HG03354 (cell line): ENCODE data around the gene PAQR6.

Experiments
- ATAC-seq: cut with Tn5 transposase; IDR thresholded peaks from one replicate; pipeline ENCODE4 v1.9.1; 2021; ENCODE audit warnings: mild to moderate bottlenecking; ENCODE audit not compliant: unreplicated experiment, poor library complexity, severe bottlenecking

Gene PAQR6

DNA sequence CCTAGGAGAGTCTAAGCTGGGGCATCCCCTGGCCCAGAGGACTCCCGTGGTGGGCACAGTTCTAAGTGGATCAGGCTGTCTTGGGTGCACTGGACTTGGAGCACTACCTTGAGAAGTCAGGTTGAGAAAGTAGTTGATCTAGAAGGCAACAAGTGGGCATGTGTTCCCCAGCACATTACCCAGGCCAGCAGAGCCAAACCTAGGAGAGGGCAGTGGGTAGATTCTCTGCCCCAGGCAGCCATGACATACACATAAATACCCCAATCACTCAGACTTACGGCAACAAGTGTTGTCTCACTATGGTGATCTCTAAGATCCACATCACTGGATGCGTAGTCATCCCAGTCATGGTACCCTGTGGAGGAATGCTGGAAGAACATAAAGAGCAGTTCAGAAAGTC lies 36.6 kb downstream of the PAQR6 start:
- no peak for ATAC-seq

DNA sequence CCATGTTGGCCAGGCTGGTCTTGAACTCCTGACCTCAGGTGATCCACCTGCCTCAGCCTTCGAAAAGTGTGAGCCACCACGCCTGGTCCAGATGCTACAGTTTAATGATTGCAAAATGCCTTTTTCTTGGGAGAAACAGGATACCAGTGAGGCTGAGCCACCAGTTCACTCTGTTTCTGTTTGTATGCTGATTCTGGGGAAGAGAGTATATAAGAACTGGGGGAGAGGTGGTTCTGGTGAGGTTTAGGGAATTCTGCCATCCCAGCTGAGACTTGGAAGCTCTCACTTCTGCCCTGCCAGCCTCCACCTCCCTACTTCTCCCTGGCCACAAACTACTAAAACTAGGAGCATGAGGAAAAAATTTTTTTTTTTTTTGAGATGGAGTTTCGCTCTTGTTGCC lies 43.2 kb downstream of the PAQR6 start:
- ATAC-seq: no peak

DNA sequence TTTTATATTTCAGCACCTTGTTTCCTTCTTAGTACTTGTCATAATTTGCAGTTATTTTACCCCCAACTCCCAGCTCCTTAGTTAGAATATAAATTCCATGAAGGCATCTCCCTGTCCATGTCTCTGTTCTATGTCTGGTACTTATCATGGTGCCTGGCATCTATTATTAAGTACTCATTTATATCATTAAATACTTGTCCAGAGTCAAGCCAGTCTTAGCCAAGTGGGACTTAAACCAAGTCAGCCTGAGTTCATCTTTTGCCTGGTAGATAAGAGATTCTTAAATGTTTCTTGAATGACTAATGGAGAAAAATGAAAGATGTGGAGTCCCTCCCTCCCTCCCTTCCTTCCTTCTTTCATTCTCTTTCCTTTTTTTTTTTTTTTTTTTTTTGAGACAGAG lies 44.5 kb downstream of the PAQR6 start:
- no peak for ATAC-seq

DNA sequence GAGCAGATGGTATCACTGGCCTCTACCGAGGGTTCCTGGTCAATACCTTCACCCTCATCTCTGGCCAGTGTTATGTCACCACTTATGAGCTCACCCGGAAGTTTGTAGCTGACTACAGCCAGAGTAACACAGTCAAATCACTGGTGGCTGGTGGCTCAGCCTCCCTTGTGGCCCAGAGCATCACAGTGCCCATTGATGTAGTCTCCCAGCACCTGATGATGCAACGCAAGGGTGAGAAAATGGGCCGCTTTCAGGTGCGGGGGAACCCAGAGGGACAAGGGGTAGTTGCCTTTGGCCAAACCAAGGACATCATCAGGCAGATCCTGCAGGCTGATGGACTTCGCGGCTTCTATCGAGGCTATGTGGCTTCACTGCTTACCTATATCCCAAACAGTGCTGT lies 47.8 kb downstream of the PAQR6 start:
- no peak for ATAC-seq

DNA sequence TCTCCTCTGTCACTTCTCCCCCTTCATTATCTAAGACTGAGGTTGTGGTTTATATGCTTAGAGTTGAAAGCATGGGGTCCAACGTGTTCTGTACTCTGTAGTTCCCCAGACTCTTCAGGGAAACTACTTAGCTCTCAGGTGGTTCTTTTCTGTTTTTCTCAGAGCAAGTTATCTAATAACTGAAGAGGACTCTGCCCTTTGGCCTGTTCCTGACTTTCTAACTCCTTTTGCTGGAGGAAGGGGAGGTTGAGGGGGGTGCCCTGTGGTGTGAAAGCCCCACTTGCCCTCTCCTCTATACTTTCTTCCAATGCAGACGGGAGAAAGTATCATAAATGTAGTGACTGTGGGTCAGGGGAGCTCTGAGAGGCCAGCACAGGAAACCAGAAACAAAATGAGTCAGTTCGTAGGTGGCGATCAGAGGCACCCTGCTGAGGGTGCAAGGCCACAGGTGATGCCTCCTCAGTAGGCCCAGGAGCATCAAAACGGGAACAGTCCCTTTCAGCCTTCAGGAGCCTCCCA lies 49.0 kb downstream of the PAQR6 start:
- no peak for ATAC-seq

DNA sequence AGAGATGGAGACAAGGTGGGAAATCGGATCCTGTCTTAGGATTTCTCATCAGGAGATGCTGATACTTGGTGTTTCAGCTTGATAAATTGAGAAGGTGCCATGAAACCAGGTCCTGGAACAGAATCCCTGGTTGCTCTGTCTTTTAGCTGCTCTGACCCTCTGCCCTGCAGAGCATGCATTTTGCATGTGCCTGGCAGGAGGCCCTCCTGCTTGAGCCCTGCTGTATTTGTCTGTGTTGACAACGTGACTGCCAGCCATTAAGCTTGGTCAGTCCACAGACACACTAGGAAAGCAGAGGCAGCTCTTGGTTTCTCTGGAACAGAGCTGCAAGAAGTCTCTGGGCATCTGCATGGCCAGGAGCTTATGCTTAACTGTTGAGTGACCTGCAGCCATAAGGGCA lies 51.4 kb downstream of the PAQR6 start:
- no peak for ATAC-seq

DNA sequence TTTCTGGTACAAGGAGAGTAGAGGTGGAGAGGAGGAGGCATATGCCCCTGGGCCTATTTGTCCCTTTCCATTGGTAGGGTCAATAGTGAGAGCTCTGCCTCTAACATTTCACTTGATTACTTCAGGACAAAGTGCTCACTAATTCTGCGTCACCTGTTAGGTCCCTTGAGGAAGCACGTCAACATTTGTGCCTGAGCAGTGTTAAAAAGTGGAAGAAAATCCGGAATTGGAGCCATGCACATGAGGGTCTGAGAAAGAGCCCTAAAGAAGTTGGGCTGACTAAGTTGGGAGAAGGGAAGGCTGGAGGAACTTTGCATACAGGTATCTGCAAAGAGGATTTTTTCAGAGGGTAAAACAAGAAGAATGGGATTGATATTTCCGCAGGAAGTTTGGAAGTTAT lies 52.0 kb downstream of the PAQR6 start:
- ATAC-seq: no peak

DNA sequence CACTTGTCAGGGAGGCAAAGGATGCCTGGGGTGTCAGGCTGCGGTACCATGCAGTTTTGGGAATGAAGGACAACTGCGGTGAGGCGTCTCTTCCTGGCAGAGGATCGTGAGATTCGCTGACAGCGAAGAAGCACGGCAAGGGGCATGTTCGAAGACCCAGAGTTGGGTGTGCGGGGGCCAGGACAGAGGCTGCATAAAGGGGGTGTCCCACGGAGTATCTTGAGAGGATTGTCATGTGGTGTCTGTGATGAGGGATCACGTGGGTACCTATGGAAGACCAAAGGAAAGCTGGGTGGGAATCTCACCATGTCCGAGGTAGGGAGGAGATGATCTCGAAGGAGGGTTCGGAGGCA lies 53.6 kb downstream of the PAQR6 start:
- ATAC-seq: peak; percentile 12

DNA sequence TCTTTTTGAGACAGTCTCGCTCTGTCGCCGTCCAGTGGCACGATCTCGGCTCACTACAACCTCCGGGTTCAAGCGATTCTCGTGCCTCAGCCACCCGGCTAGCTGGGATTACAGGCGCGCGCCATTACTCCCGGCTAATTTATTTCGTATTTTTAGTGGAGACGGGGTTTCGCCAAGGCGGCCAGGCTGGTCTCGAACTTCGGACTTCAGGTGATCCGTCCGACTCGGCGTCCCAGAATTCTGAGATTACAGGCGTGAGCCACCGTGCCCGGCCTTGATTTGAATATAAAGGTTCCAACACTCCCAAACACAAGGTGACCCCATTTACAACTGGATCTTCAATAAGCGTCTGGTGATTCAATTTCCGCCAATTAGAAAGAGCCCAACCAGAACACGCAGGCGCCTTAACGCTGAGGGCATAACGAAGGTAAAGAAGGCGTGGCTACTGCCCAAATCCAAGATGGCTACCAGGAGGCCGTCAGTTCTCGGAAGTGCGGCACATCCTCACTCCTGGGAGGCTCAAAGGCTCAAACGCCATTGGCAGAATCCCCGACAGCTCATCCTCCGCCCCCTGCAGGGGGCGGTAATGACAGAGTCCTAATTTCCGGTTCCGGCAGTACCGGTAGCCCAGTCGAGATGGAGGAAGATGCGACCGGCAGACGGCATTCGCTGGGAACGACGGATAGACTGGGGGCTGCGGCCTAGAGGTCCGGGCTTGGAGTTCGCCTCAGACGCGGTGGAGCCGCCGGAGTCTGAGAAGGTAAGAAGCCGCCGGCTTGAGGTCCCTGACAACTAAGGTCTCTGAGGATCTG lies 54.2 kb downstream of the PAQR6 start, which contains the start of gene SLC25A44:
Gene SLC25A44, plus strand, starts transcription at position 617 of the 812 bp plus-strand sequence. CDS start 5,744 bp downstream, outside the sequence.
- peak; percentile 95 for ATAC-seq
